T-helper 1 cell treated with Interleukin-12 subunit alpha and Interleukin-12 subunit beta and Interleukin-4 antibody, amounts not matched to agents 30 ng/mL and 1 ng/mL, for 36 hours (primary cell): ENCODE results near the gene AP2M1. TPM values are rescaled to one million over a fixed set of nuclear protein-coding genes. Genes with fewer than 3 reads are reported as not detected.
"Not testable (repeated sequence)": the region's sequence is repeated elsewhere in the genome, so short reads cannot be mapped to it uniquely, and the experiment has no call there.

Source experiments
- intact Hi-C: fragments of 100-400 bp; cut with micrococcal nuclease; formaldehyde crosslinking; loops from one replicate; pipeline ENCODE4 v1.15.1; 2024
- total RNA-seq: library from RNA; stranded (reverse); gene quantifications from 2 replicates; pipeline ENCODE4 v1.2.3, GENCODE V29; 2022

Gene AP2M1
- total RNA-seq, 1 donor from 2014 or later = 210 TPM

- intact Hi-C loops = loop anchor here (1.0 to 5.0 kb wide), 6 partner anchors 18 to 274 kb away; partner anchors contain the start of genes ABCC5, ABCF3, AP2M1 and EIF2B5
Measured at GRCh38 chr3:184155644-184156521, 18.8 kb upstream of the AP2M1 start.

DNA sequence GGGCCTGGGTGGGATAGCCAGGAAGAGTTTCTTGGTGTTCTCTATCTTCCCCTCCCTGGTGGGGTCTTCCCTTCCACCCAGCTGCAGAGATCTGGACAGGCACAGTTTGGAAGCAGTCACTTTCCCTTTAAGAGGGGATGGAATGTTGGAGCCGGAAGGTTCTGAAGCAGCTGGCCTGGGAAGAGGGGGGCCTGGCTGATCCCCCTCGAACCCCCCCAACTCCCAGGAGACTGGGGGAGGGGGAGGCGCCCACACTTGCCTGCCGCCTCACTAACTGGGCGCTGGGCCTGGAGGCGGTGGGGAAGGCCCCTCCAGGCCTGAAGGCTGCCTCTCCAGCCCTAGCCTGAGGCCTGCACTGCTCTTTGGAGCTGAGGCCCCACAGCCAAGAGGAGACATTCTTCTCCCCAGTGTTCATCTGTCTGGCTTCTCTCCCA is 18.1 kb upstream of the AP2M1 start:
- intact Hi-C loops = loop anchor here (1.0 to 5.0 kb wide), 2 partner anchors 18 to 274 kb away; partner anchors contain the start of genes AP2M1 and PARL

DNA sequence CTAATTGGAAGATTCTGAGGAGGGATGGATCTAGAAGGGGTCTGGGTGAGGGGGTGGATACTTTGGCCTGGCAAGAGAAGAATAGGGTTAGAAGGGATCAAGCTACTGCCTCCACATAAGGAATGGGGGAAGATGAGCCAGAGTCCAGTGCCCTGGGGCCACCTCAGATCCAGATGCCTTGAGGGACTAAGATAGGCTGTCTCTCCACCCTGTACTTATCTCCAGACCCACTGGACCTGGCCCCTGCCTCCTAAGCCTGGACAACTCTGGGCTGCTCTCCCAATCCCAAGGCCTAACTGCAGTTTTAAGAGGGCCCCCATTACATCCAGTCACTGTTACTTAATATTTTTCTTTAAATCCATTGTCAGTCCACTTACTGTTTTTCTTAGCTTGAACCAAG is 17.4 kb upstream of the AP2M1 start:
- intact Hi-C loops = loop anchor here (5.0 kb wide), 1 partner anchor 275 kb away; the partner anchor contains the start of gene PARL

- intact Hi-C loops = loop anchor here (5.0 kb wide), 1 partner anchor 276 kb away; the partner anchor contains the start of gene PARL
Measured at GRCh38 chr3:184158404-184158803, 16.3 kb upstream of the AP2M1 start.

DNA sequence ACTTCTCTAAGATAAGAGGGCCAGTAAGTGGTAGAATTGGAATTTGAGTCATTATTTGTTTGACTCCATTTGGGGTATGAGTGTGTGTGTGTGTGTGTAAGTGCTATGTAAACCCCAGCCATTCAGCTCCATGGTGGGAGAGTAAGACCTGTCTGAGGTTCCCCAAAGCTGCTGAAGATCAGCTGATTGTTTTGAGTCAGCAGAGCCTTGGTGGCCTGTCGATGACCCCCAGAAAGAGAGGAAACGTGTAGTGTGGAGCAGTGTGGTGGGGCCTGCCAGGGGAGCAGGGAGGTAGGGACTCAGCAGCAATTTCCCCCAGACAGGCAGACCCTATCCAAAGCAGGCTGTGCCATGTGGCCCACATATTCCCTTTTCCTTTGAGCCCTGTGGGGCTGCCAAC is 14.2 kb upstream of the AP2M1 start:
- intact Hi-C loops = no loop called here

DNA sequence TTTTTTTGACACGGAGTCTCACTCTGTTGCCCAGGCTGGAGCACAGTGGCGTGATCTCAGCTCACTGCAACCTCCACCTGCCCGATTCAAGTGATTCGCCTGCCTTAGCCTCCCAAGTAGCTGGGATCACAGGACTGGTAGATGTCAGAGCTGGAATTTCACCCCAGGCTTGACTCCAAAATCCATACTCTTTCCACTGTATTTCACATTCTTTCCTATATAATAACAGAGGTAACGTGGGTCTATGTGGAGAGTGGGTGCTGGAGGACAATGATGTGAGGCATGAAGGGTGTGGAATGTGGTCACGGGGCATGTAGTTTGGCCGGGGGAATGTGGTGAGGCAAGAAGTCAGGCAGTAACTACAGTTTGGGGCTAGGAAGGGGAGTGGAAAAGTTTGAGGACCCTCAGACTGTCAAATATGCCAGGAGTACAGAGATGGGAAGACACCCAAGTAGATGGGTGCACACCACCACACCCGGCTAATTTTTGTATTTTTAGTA is 12.0 kb upstream of the AP2M1 start:
- intact Hi-C loops = not testable (repeated sequence)

- intact Hi-C loops = no loop called here
Measured at GRCh38 chr3:184164648-184165330, 9.9 kb upstream of the AP2M1 start.

DNA sequence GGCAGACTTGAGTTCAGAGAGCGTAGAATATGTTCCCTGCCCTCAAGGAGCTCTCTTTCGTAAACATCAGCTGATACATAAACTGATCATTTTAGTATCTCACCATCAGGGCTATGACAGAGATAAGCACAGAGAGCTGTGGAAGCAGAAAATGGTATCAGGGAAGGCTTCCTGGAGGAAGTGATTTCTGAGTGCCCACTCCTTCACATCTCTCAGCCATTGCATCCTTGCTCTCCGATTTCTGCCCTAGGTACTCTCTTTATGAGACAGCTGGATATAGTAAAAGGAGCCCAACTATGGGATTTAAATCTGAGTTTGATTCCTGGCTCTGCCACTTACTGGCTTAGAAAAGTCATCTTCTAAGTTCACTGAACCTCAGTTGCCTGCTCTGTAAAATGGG is 9.1 kb upstream of the AP2M1 start:
- intact Hi-C loops = no loop called here

- intact Hi-C loops = no loop called here
Measured at GRCh38 chr3:184166671-184167070, 8.0 kb upstream of the AP2M1 start.

GRCh38 chr3:184167786-184168185 is 6.9 kb upstream of the AP2M1 start:
- intact Hi-C loops = no loop called here

GRCh38 chr3:184168363-184169120 is 6.1 kb upstream of the AP2M1 start:
- intact Hi-C loops = no loop called here

GRCh38 chr3:184169896-184170875 is 4.5 kb upstream of the AP2M1 start:
- intact Hi-C loops = loop anchor here (5.0 to 10.0 kb wide), 2 partner anchors 473 to 1325 kb away; partner anchors contain the start of genes TMEM41A and YEATS2

DNA sequence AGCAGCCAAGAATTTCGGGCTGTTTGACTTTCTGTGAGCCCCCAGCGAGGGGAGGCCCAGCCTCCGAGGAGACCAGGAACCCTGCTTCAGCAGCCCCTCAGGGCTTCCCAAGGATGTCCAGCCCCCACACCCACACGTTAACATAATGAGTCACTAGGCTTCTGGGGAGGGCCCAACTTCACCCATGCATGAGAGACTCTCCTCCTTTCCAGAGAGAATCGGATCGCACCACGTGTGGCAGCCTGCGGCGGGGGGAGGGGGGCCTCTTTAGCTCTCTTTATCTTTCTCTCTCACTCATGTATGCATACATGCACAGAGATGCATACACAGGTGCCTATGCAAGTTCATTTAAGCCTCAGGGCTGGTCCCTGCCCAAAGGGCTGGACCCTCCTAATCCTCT is 3.1 kb upstream of the AP2M1 start:
- intact Hi-C loops = loop anchor here (5.0 to 10.0 kb wide), 2 partner anchors 474 to 1323 kb away; partner anchors contain the start of genes TMEM41A and YEATS2

- intact Hi-C loops = loop anchor here (5.0 to 10.0 kb wide), 2 partner anchors 476 to 1322 kb away; partner anchors contain the start of genes TMEM41A and YEATS2
Measured at GRCh38 chr3:184172681-184173373, 1.8 kb upstream of the AP2M1 start.

GRCh38 chr3:184173374-184173722 is 1.3 kb upstream of the AP2M1 start:
- intact Hi-C loops = loop anchor here (5.0 to 10.0 kb wide), 2 partner anchors 476 to 1321 kb away; partner anchors contain the start of genes TMEM41A and YEATS2

GRCh38 chr3:184174284-184174645 is 390 bp upstream of the AP2M1 start:
- intact Hi-C loops = loop anchor here (1.0 to 10.0 kb wide), 15 partner anchors 11 to 1413 kb away; partner anchors contain the start of genes ABCC5, EEF1AKMT4, EIF2B5 and EIF4G1

DNA sequence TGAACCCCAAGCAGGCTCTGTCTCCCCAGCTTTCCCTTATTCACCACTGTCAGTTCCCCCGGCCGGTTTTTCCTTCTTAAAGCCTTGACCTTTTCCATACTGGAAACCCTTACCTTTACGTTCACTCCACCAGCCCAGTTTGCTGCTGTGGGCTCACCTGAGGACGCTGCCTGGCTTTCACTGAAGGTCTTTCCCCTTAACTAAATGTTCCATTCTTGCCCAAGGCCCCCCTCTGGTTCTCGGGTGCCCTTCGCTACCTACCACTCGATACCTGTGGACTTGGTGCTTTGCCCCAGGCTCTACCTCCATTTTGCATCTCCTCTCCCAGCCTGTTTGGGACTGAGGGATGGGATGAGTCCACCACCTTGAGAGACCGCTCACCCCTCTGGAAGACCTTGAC is 851 bp downstream of the AP2M1 start:
- intact Hi-C loops = loop anchor here (2.0 to 10.0 kb wide), 2 partner anchors 1319 to 1411 kb away; partner anchors contain the start of genes SENP2 and TMEM41A

DNA sequence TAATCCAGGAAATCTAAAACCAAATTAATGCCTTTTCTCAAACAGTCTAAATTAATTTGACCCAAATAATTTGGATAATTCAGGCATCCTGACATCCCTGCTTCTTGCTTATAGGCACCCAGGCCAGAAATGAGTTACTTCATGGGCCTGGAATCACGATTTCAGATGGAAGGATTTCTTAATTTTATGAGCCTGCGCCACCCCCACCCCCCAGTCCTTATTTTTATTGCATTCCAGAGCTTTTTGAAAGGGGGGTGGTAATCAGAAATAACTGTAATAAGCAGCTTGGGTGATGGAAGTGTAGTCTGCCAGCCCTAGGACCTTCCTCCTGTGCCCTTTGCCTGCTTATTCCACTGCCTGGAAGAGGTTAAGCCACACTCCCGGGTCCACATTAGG is 1.3 kb downstream of the AP2M1 start:
- intact Hi-C loops = loop anchor here (2.0 to 10.0 kb wide), 2 partner anchors 1319 to 1411 kb away; partner anchors contain the start of genes SENP2 and TMEM41A
